ENCODE results near the gene TAOK3. TPM values are rescaled to one million over a fixed set of nuclear protein-coding genes. Genes with fewer than 3 reads are reported as not detected.

The TAOK3 gene
- total and polyA plus RNA-seq, 2 donors (not counting 1 experiment from before 2014, with no cell fraction given), result 30.0 to 80.4 TPM

- Mint-ChIP-seq H3K27me3 (peaks cover 21% of the 10 kb centered on the region), H3K4me3 (no peak overlapping the region), H3K9me3 (ENCODE audit: insufficient read depth) (no peaks in the 10 kb centered on the region), H3K4me1 (peaks cover 10% of the 10 kb centered on the region), H3K27ac (no peak overlapping the region)
- H2AFZ ChIP-seq (ENCODE audit: insufficient read depth, low read depth, low read length, poor library complexity, severe bottlenecking), result no peak overlapping the region
- intact Hi-C loops (cut with micrococcal nuclease), result no loop called here
- POLR2A ChIA-PET, result no interaction called here
- no CpG with 5 or more reads among the region's 3 CpGs for WGBS (ENCODE audit: insufficient coverage)
- no peak for TF ChIP-seq EZH2 (IDR thresholded peaks at IDR 0.05; ENCODE audit: borderline replicate concordance, insufficient read depth, low read depth, low read length, poor library complexity, severe bottlenecking)
- no peak for TF ChIP-seq CTCF (IDR thresholded peaks at IDR 0.05)
- H3K4me1 ChIP-seq (ENCODE audit: control insufficient read depth in 2 of 2, insufficient read depth in 2 of 2, low read length in 2 of 2), result peaks cover 6 to 12% of the 10 kb centered on the region in 2 donors
- H3K9me3 ChIP-seq (ENCODE audit: control extremely low read depth in 1 of 3, control insufficient read depth in 2 of 3, insufficient read depth in 1 of 3, low read length in 2 of 3), result no peaks in the 10 kb centered on the region
- ATAC-seq (ENCODE audit: low read depth) (no peak), DNase-seq (no peak)
- peaks cover 0 to 31% (median 5%) of the 10 kb centered on the region in 4 experiments for H3K27me3 ChIP-seq (replicated peaks in 1 of 4; ENCODE audit: control extremely low read depth in 1 of 4, control insufficient read depth in 3 of 4, insufficient read depth in 4 of 4, low read length in 3 of 4)
- no peaks in the 10 kb centered on the region for H3K36me3 ChIP-seq (replicated peaks in 1 of 2; ENCODE audit: control extremely low read depth in 1 of 2, control insufficient read depth in 1 of 2, extremely low read depth in 1 of 2, insufficient read depth in 2 of 2, low read length in 1 of 2)
- no peaks in the 10 kb centered on the region for H3K79me2 ChIP-seq (ENCODE audit: control insufficient read depth, insufficient read depth, low read length)
- CTCF ChIA-PET, result no interaction called here
- no peak overlapping the region for H3K27ac ChIP-seq (ENCODE audit: low read length in 2 of 2)
- no peak overlapping the region for H3K4me3 ChIP-seq (ENCODE audit: control extremely low read depth in 1 of 5, extremely low read depth in 1 of 5, insufficient read depth in 1 of 5, low read depth in 2 of 5, low read length in 4 of 5)
- no peak overlapping the region for H3K4me2 ChIP-seq (replicated peaks; ENCODE audit: low read depth, low read length, poor library complexity, severe bottlenecking)
- no peak overlapping the region for H3K9ac ChIP-seq (ENCODE audit: low read length)
- no peaks in the 10 kb centered on the region for H4K20me1 ChIP-seq (ENCODE audit: control insufficient read depth, insufficient read depth, low read length, poor library complexity, severe bottlenecking)
Measured at GRCh38 chr12:118101051-118101450, 271.7 kb downstream of the TAOK3 start.

Other genes with a start within 250 kb of the TAOK3 start
- 94.0 and 106 TPM in 2 replicates for gene PEBP1, start 236.8 kb downstream of the TAOK3 start, total RNA-seq
- 76.6 and 83.3 TPM in 2 replicates for gene PEBP1, start 236.8 kb downstream of the TAOK3 start, polyA plus RNA-seq
- 53.9 and 55.0 TPM in 2 replicates for gene SUDS3, start 3.6 kb upstream of the TAOK3 start, total RNA-seq
- gene SUDS3, start 3.6 kb upstream of the TAOK3 start, polyA plus RNA-seq, result 12.1 and 22.5 TPM in 2 replicates

Measured in B cell (primary cell).